ENCODE results near the gene ADA.

The ADA gene

DNA sequence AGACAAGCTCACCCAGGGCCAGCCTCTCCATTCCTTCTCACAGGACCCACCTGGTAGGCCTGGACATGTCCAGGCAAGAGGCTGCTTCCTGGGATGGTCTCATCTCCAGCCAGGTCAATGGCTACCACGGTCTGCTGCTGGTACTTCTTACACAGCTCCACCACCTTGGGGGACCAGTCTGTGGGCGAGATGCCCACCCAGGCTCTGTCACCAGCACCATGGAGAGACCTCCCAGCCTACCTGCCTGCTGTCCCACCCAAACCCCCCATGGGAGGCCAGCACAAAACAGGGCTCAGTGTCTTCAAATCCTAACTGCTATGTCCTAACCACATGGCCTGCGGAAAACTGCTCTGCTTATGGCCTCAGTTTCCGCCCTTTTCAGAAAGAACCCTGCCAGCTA is 27.3 kb downstream of the ADA start:
- DNase-seq (ENCODE audit: low spot score): no peak

DNA sequence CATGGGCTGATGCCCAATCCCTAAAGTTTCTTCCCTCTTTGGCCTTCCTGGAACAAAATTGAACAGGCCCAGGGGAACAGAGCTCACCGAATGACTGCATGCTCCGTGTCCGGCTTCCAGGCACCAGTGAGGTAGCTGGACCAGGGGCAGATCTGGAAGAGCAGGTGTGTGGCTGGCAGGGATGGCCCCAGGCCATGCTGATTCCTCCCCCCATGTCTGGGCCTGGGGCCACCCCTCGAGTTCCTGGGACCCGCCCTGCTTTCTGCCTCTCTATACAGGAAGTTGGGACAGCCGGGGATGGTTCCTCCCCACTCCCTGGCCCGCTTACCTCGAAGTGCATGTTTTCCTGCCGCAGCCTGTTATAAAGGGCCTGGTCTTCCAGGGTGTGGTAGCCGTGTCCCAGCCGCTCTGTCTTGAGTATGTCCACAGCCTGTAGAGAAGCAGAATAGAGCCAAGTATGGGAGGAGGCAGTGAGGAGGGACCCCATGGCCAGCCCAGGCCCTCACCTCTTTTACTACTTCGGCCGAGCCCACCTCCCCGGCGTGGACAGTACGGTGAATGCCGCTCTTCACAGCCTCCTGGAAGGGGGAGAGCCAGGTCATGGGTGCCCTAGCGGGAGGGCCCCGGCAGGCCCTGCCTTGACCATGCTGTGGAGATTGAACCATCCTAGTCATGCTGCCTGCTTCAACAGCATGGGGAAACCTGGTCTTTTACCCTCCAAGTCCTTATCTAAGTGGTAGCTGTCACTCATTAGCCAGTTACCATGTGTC is 28.8 kb downstream of the ADA start:
- no peak for DNase-seq (ENCODE audit: low spot score)

DNA sequence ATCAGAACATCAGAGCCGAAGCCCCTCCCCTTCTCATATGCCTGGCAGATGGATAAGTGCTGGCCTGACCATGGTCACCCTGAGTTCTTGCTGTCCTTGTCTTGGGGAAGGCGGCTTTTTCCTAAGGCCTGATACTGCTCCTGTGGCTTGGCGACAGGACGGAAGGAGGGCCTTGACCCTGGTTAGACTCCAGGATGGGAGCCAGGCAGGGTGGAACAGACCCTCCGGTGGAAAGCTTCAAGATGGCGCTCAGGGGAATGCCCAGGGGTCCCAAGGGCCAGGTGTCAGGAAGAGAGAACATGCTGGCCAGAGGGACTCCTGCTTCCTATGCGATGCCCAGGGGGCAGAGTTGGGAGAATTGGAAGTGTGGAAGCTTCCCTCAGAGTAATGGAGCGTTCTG is 29.6 kb downstream of the ADA start:
- DNase-seq (ENCODE audit: low spot score): no peak

DNA sequence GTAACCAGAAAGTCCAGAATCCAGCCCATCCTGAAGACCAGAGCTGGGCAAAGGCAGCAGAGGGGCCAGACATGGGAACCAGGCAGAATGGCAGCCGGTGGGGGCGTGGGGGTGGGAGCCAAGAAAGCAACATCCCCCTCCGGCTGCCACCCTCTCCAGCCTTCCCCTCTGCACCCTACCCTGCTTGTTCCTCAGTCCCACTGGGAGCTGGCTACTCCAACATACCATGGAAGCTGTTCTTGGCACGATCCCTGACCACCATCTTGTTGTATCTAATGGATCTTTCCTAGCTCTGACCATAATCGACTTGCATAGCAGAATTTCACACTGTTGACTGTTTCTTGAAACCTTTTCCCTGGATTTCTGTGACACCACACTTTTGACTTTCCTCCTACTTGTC is 30.2 kb downstream of the ADA start:
- no peak for DNase-seq (ENCODE audit: low spot score)

DNA sequence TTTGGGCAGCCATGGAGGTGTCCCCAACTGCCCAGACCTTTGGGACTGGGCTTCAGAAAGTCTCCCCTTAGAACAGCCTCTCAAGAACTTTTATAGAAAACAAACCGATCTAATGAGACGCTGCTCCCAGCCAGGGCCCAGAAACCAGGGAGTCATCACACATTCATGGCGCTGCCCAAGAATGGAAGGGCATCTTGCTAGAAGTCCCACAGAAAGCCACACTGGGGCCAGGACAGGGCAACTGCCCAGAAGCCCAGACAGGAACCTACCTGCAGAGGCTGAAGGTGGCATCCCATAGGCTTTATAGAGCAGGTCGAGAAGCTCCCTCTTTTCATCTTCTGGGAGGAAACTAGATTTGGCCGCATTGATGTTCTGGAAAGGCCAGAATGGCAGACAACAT is 31.5 kb downstream of the ADA start:
- no peak for DNase-seq (ENCODE audit: low spot score)

DNA sequence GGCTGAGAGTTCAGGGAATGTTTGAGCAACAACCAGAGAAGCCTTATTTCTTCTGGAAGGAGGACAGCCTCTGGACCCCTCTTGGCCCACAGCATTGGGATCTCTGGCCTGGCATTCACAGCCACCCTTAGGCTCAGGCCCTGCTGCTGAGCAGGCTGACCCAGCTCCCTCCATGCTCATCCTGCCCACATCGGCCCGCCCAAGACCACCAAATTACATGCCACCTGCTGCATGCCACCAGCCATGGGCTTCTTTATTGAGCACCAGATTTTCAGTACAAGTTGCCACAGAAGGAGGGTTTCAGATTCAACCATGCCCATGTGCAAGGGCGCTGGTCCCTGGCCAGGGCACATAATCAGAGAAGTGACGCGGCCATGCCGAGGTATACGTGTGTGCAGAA is 32.2 kb downstream of the ADA start:
- no peak for DNase-seq (ENCODE audit: low spot score)

DNA sequence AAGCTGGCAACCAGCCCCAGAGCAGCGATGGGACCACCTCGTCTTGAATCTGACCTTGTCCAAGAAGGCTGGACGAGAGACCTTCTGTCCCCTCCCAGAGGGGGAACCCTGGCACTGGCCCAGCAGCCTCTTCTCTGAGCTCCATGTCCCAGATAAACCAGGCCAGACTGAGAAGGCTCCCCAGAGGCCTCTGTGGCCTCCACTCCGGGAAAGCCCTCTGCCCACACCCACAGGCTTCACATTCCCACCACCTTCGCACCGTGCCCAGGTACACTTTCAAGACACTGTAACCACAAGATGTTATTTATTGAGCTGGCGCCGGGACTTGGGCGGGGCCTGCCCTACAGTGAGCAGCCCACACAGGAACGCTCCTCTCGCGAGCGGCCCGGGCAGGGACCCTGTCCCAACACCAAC is 33.2 kb downstream of the ADA start:
- DNase-seq (ENCODE audit: low spot score): no peak

DNA sequence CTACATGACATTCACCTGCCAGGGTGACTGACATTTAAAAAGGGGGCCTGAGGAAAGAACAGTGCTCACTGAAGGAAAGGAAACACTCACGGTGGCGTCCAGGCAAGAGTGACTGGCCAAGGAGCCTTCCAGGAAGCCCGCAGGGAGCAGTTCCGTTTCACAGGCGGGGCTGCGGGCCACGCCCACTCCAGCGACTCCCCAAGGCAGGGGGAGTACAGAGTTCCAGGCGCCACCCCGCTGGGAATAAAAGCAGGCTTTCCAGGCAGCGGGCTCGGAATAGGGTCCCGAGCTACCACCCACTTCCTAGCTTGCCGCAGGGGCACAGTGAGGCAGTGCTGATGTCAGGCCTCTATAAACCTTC is 34.9 kb downstream of the ADA start:
- DNase-seq (ENCODE audit: low spot score): no peak

DNA sequence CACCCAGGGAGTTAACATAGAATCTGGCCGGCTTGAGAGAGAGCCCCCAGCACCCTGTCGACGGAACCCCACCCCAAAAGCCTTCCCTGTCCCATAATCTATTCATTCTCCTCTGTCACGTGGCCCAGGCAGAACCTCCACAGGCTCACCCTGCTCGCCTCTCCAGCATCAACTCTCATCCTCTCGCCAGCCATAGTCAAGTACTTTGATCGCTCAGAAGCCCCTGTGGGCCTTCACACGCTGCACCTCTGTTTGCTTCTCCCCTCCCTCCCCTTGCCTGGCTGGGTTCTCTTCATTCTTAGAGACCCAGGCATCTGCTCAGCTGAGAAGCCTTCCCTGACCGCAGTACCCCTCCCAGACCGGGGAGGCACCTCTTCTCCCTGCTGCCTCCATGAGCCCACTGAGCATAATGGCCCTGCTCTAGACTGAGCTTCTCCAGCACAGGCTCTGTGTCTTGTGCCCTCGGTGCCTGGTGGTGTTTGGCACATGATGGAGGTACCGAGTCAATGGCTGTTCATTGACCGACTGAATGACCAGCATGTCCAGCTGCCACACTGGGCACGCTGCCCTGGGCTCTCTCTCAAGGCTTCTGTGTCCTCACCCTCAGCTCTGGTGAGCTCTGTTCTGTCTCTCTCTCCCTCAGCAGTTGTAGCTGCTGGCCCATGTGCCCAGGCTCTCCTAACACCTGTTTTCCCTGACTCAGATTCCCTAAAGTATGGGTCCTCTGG is 35.5 kb downstream of the ADA start:
- no peak for DNase-seq (ENCODE audit: low spot score)

DNA sequence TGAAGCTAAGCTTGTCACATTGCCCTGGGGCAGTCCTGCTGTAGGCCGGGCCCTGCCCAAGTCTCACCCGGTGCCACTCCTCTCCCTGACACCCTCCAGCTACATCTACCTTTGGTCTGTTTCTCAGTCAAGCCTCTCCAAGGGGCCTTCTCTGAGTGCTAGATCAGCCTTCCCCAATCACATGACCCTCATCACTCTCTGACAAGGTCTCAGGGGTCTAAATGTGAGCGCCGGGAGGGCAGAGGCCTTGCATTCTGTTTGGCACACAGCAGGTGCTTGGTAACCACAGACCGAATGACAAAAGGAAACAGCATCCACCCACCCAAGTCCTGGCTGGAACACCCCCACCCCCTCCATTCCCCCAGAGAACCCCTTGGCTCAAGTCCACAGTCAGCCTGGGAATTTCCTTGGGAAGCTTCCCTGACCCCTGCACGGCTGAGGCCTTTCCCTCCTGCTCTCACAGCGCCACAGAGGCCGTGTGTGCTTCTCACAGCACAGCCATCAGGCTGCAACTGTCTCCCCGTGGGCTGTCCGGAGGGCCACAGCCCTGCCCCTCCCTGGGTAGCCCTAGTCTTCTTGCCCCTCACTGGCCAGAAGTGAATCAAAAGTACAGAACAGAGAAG is 36.2 kb downstream of the ADA start:
- DNase-seq (ENCODE audit: low spot score): no peak

DNA sequence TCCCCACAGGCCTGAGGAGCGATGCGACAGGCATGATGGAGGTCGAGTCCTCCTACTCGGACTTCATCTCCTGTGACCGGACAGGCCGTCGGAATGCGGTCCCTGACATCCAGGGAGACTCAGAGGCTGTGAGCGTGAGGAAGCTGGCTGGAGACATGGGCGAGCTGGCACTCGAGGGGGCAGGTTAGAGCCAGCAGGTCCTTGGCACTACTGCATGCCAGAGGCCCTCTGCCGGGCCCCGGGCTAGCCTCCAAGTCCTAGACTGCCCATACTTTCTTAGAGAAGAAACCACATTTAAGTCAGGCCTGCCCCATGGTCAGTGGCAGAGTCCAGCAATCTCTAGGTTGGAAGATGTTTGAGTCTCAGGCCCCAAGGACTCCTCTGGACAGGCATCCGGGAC is 37.0 kb downstream of the ADA start:
- DNase-seq (ENCODE audit: low spot score): no peak

DNA sequence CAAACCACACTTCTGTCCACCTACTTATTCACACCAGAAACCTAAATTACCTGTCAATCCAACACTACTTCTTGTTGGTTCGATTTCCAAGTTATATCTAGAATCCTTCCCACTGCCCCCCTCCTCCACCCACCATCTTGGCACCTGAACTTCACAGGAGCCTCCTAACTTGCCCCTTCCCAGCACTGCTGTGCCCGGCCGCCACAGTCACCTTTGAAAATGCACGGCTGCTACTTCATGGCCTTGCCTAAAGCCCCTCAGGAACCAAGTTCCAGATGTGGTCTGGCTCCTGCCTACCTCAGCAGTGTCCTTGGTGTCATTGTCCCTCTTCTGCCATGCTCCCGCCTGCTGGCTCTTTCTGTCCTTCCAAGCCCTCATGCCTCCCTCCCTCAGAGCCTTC is 37.9 kb downstream of the ADA start:
- DNase-seq (ENCODE audit: low spot score): no peak

DNA sequence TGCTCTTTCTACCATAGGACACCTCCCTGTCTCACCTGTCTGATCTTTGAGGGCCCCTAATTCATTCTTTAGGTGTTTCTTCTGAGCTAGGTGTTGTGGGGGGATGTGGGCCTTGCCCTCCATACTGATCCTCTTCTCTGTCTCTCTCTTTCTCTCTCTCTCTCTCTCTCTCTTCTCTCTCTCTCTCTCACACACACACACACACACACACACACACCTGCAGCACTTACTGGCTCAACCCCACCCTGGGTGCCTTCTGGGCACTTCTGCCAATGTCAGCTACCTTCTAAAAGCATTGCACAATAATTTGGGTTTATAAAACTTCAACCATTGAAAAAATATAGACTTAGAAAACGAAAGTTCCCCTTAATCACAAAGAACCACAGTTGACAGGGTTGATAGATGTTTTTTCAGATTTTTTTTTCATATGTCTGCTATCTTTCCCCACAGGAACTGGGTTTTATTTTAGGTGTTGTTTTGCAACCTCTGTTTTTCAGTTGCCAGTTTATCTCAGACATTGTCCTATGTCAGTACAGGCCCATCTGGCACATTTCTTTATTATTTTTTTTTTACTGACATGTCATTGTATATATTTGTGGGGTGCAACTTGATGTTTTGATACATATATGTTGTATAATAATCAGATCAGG is 41.1 kb downstream of the ADA start:
- no peak for DNase-seq (ENCODE audit: low spot score)

DNA sequence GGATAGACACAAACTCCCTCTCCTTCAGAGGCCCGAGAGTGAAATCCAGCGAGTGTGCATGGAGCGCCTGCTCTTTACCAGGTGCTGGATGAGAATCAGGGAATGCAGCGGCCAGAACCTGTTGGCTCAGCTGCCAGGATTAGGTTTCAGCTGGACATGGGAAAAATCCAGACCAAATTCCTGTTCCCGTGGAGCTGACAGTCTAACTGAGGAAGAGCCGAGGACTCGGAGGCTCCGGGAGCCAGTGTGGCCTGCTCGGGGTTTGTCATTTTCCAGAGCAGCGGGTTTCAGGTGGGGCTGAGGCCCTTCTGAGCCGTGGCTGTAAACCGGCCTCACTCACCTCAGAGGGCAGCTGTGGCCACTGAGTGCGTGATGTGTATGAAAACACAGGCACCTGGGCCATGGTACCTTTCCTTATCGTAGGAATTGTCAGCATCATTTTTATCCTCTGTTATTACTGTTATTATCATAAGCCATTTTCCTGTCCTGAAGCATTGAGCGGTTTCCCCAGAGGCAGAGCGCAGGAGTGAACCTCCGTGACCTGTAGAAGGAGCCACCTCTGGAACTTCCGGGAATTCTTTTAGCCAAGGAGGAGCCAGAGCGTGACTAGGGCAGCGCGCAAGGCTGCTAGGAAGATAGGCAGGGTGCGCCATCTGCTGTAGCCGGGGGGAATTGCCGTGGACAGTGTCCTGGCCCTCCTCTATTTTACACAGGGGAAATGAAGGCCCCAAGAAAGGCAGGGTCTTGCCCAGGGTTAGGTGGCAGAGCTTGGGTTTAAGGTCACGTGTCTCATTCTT is 41.8 kb downstream of the ADA start:
- DNase-seq (ENCODE audit: low spot score): peak; percentile 92

DNA sequence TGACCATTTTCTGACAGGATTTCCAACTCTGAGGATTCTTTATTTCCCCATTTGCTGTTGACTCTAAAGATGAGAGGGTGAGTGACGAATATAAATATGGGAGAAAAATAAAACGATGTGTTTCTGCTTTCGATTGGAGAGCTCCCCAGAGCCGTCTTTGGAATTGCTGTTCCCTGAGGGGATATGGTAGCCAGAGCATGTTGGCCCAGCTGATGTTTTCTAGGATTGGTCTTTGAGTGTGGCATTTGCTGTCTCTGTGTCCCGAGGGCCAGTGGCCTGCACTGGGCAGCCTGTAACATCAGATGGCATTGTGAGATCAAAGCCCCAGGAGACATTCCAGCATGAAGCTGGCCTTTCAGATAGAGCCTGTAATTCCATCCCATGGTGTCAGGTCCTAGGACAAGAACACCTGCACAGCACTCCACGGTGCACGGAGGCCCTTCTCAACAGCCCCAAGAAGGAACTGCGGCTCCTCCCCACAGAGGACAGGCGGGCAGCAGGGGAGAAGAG is 42.4 kb downstream of the ADA start:
- no peak for DNase-seq (ENCODE audit: low spot score)

DNA sequence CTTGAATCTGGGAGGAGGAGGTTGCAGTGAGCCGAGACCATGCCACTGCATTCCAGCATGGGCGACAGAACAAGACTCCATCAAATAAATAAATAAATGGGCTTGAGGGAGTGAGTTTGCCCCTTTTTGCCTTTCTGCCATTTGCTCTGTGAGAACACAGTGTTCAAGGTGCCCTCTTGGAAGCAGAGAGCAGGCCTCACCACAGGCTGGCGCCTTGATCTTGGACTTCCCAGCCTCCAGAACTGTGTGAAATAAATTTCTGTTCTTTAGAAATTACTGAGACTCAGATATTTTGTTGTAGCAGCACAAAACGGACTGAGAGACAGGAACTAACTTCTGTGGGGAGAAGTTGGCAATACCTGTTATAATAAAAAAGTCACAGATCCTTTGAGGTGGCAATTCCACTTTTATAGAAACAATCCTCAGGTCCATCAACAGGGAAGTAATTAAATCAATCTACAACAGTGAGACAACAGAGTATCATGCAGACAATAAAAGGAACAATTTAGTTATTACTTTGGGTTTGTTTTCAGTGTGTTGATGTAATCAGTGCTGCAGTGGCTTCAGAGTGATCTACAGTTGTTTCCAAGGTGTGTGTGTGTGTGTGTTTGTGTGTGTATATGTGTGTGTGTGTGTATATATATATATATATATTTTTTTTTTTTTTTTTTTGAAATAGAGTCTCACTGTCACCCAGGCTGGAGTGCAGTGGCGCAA is 44.6 kb downstream of the ADA start:
- no peak for DNase-seq (ENCODE audit: low spot score)

DNA sequence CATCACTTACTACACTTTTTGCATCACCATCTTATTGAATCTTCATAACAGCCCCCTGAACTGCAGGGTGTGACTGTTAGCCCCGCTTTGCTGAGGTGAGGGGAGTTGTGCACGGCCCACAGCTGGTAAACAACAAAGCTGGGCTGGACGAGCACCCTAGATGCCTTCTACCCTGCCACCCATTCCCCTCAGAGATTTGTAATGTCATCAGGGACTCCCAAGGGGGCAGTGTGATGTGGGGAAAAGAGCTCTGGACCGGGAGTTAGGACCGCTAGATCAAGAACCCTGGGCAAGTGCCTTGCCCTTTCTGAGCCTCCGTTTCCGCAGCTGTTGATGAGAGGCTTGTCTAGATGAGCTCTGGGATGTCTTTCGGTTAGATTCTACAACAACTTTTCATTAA is 48.2 kb downstream of the ADA start:
- DNase-seq (ENCODE audit: low spot score): no peak

DNA sequence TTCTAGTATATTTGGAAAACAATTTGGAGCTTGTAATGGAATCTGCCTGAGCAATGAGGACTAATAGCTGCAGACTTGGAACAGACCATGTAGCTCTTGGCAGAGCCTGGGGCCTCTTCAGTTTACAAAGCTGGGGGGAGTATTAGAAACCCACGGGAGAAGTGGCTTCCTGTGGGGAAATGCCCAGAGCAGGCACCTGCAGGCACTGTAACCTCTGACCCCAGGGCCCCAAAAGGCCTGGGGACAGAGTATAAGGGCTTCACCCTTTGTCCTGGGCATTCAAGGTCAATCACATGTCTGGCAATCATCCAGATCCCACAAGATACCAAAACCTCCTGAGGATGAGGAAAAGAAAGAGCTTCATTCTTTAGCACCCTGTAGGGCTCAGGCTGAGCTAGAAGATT is 49.7 kb downstream of the ADA start:
- peak; percentile 88 for DNase-seq (ENCODE audit: low spot score)

DNA sequence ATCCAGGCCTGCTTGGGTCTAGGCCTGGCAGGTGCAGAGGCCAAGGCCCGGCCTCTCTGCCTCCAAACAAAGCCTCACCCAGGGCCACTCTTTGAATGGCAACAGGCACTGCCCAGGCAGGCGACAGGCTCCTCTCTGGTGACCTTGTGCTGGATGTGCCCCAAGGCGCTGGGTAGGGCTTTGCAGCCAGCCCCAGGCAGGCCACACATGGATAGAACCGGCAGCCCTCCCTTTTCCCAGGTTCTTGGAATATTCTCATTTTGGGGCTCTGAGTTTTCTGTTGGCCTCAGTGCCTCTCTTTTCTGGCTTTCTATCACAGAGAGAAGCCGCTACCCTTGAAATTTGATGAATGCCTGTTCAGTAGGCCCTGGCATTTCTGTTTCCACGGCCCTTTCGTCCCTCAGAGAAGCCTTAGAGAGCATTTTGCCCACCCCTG is 50.2 kb downstream of the ADA start:
- DNase-seq (ENCODE audit: low spot score): no peak

DNA sequence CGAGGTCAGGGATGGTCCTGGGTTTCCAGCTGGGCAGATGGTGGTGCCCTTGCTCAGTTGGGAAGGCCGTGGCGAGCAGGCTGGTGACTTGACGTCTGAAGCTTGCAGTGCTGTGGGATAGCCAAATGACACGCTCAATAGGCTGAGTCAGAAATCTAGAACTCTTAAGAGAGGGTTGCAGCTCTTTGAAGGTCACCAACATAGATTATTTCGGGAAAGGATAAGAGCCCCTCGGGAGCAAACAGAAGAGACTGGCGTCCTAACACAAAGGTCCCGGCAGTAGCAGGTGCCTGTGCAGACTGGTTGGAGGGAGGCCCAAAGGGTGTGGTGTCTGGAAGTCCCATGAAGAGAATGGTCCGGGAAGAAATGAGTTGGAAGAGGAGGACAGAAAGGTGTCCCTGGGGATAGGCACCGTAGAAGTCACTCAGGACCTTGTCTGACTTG is 50.7 kb downstream of the ADA start:
- peak; percentile 39 for DNase-seq (ENCODE audit: low spot score)

DNA sequence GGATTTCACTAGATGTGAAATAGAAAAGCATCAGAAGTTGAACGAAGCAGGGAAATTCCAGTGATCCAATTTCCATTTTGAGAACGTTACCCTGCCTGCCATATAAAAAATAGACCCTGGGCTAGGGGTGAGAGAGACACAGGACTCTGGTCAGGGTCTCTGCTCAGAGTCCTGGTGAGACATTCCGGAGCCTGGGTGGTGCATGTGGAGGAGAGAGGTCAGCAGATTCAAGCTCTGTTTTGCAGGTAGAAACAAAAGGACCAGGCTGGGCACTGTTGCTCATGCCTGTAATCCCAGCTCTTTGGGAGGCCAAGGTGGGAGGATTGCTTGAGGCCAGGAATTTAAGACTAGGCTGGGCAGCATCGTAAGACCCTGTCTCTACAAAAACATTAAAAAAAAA is 51.2 kb downstream of the ADA start:
- DNase-seq (ENCODE audit: low spot score): no peak
